PC-9 (cell line): Measurements from ENCODE around the gene ITGA2.

Experiments used
- EZH2 ChIP-seq: fragments of 200-600 bp; sonication (generic); IDR thresholded peaks from 2 replicates; pipeline ENCODE4 v1.8.0; 2017; ENCODE audit warnings: antibody characterized with exemption, low read depth
- TF ChIP-seq, protein P1 (sequence below): fragments of 200-600 bp; sonication (generic); conservative IDR thresholded peaks from 2 replicates; pipeline ENCODE4 v1.6.1; 2017; ENCODE audit warnings: mixed run types, antibody characterized with exemption, mild to moderate bottlenecking, moderate library complexity

DNA sequence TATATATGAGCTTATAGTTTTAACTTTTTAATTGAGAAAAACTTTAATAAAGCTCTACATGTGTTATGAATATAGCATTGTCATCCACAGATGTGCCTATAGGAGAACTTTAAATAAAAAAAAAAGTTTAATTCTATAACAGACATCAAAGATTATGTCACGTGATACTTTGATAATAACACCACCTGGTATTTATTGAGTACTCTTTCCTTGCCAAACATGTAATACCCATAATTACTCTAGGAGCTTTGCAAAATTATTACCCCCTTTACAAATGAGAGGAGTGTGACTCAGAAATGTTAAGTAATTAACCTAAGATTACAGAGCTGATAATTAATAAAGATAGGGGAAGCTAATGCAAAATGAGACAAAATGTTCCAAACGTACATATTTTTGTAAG, 43.0 kb downstream of the ITGA2 start:
- TF ChIP-seq, protein P1, sequence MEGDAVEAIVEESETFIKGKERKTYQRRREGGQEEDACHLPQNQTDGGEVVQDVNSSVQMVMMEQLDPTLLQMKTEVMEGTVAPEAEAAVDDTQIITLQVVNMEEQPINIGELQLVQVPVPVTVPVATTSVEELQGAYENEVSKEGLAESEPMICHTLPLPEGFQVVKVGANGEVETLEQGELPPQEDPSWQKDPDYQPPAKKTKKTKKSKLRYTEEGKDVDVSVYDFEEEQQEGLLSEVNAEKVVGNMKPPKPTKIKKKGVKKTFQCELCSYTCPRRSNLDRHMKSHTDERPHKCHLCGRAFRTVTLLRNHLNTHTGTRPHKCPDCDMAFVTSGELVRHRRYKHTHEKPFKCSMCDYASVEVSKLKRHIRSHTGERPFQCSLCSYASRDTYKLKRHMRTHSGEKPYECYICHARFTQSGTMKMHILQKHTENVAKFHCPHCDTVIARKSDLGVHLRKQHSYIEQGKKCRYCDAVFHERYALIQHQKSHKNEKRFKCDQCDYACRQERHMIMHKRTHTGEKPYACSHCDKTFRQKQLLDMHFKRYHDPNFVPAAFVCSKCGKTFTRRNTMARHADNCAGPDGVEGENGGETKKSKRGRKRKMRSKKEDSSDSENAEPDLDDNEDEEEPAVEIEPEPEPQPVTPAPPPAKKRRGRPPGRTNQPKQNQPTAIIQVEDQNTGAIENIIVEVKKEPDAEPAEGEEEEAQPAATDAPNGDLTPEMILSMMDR: no peak
- TF ChIP-seq EZH2: no peak
